Rectal smooth muscle tissue (tissue), 1 donor: Measurements from ENCODE around the gene WDR86.

ENCODE experiments used
- H3K27ac ChIP-seq: one replicate; pipeline ENCODE4 v1.7.0; 2013; ENCODE audit warnings: low read depth, low read length, inconsistent platforms
- H3K27me3 ChIP-seq: one replicate; pipeline ENCODE4 v1.7.0; 2013; ENCODE audit warnings: low read length; ENCODE audit not compliant: control insufficient read depth, insufficient read depth
- H3K36me3 ChIP-seq: one replicate; pipeline ENCODE4 v1.7.0; 2013; ENCODE audit warnings: low read length; ENCODE audit not compliant: control insufficient read depth, insufficient read depth
- H3K4me1 ChIP-seq: one replicate; pipeline ENCODE4 v1.7.0; 2013; ENCODE audit warnings: low read length; ENCODE audit not compliant: control insufficient read depth, insufficient read depth
- H3K4me3 ChIP-seq: one replicate; pipeline ENCODE4 v1.7.0; 2013; ENCODE audit warnings: low read length
- H3K9ac ChIP-seq: one replicate; pipeline ENCODE4 v1.7.0; 2013; ENCODE audit warnings: low read length

WDR86 gene

GRCh38 chr7:151380199-151381097 is 29.4 kb downstream of the WDR86 start:
- Histone ChIP-seq H3K36me3 (peaks cover 28% of the 10 kb centered on the region), H3K27me3 (peaks cover 14% of the 10 kb centered on the region), H3K9ac (no peak overlapping the region), H3K4me1 (no peaks in the 10 kb centered on the region), H3K27ac (no peak overlapping the region), H3K4me3 (no peak overlapping the region)

DNA sequence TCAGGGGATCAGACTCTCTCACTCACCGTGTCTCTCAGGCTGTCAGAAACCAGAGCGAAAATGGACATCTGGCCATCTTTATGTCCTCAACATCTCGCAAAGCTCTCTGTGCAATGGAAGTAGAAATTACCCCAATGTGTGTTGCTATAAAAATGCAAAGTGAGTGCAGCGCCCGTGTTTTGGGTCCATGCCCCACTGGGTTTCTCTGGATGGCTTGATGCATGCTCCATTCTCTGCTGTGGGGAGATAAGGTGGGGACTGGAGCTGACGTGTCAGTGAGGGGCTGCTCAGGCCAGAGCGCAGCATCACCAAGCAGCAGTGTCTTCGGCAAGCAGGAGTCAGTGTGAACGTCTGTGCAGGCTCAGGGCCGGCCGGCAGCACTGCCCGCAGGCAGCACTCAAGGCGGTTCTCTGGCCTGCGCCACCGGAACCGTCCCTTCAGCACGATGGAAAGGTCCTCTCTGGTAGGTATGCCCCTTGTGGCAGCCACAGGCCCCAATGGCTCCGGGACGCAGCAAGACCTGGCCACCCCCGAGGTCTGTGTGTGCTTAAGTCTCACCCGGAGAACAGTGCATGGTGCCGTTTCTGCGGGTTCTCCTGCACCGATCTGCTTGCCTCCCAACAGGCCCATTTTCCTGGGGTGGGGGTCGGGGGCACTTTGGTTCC is 30.2 kb downstream of the WDR86 start:
- no peak overlapping the region for H3K9ac ChIP-seq
- H3K4me3 ChIP-seq = no peak overlapping the region
- H3K27ac ChIP-seq = no peak overlapping the region
- peaks cover 30% of the 10 kb centered on the region for H3K36me3 ChIP-seq
- H3K4me1 ChIP-seq = no peaks in the 10 kb centered on the region
- H3K27me3 ChIP-seq = peaks cover 14% of the 10 kb centered on the region

DNA sequence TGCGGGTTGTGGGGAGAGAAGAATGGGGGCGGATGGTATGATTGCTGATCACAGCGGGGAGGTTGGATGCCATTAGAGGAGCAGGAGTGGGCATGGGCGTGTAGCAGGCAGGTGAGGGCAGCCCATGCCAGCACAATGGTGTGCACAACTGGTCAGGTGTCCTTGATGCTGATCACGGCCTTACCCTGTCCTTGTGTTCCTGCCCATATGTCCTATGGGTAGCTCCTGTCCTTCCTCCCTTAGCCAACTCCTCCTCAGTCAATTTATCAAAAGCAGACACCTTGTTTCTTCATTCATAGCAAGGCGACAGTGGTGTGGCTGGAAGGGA is 30.7 kb downstream of the WDR86 start:
- no peak overlapping the region for H3K4me3 ChIP-seq
- peaks cover 30% of the 10 kb centered on the region for H3K36me3 ChIP-seq
- H3K4me1 ChIP-seq = no peaks in the 10 kb centered on the region
- H3K9ac ChIP-seq = no peak overlapping the region
- H3K27ac ChIP-seq = no peak overlapping the region
- H3K27me3 ChIP-seq = peaks cover 14% of the 10 kb centered on the region

GRCh38 chr7:151378496-151379192 is 31.2 kb downstream of the WDR86 start:
- Histone ChIP-seq H3K4me1 (no peaks in the 10 kb centered on the region), H3K27ac (no peak overlapping the region), H3K27me3 (peaks cover 14% of the 10 kb centered on the region), H3K9ac (no peak overlapping the region), H3K36me3 (peaks cover 30% of the 10 kb centered on the region), H3K4me3 (no peak overlapping the region)

GRCh38 chr7:151378011-151378410 is 31.8 kb downstream of the WDR86 start:
- H3K27ac ChIP-seq = no peak overlapping the region
- peaks cover 30% of the 10 kb centered on the region for H3K36me3 ChIP-seq
- no peaks in the 10 kb centered on the region for H3K4me1 ChIP-seq
- H3K4me3 ChIP-seq = no peak overlapping the region
- H3K9ac ChIP-seq = no peak overlapping the region
- H3K27me3 ChIP-seq = peaks cover 14% of the 10 kb centered on the region

DNA sequence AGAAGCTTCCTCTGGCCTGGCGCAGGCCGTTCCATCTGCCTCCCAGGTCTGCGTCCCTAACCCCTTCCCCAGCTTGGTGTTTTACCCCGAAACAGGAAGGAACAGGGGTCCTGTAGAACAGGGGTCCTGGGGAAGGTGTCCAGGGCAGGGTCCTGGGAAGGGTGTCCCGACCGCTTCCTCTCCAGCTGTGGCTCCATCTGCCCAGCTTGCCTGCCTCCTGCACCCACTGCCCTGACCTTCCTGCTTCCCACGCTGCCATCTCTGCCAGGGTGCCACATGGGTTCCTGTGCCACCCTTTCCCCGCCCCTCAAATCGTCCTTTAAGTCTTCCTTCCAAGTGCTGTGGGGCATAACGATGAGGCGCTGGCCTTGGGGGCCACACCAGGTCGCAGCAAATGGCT is 32.4 kb downstream of the WDR86 start:
- Histone ChIP-seq H3K4me1 (no peaks in the 10 kb centered on the region), H3K36me3 (peaks cover 30% of the 10 kb centered on the region), H3K27ac (no peak overlapping the region)

GRCh38 chr7:151376218-151376902 is 33.5 kb downstream of the WDR86 start:
- Histone ChIP-seq H3K9ac (no peak overlapping the region), H3K4me3 (no peak overlapping the region), H3K27me3 (no peaks in the 10 kb centered on the region), H3K27ac (no peak overlapping the region), H3K36me3 (peaks cover 30% of the 10 kb centered on the region), H3K4me1 (no peaks in the 10 kb centered on the region)

More for the DNA sequence above, 32.4 kb downstream of the WDR86 start:
- Histone ChIP-seq H3K27me3 (peaks cover 10% of the 10 kb centered on the region), H3K9ac (no peak overlapping the region), H3K4me3 (no peak overlapping the region)

DNA sequence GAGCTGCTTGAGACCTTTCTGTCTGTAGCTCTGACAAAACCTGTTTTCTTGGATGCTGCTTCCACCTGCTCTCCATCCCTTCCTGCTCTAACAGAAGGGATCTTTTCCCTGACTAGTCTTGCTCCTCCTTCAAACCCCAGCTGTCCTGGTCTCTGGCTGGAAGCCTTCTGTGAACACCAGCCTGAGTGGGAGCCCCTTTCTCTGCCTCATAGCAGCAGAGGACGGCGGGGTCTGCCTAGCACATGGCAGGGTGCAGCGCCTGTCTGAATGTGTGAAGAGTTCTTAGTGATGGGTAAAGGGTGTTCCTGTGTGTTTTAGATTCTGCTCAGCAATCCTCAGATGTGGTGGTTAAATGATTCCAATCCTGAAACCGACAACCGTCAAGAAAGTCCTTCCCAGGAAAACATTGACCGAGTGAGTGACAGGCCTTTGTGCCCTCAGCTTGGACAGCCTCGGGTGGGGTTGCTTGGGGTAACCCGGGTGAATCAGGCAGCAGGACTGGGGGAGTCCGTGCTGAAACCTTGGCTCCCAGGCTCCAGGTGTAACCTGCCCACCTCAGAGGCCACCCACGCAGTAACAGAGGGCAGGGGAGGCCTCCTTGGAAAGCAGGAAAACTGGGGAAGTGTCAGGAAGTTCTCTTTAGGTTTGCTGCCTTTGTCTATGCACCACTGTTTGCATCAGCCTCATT is 34.2 kb downstream of the WDR86 start:
- Histone ChIP-seq H3K4me3 (no peak overlapping the region), H3K27me3 (no peaks in the 10 kb centered on the region), H3K9ac (no peak overlapping the region), H3K27ac (no peak overlapping the region), H3K36me3 (peaks cover 30% of the 10 kb centered on the region), H3K4me1 (no peaks in the 10 kb centered on the region)

- no peaks in the 10 kb centered on the region for H3K4me1 ChIP-seq
- H3K36me3 ChIP-seq = peaks cover 31% of the 10 kb centered on the region
- no peak overlapping the region for H3K9ac ChIP-seq
- no peak overlapping the region for H3K27ac ChIP-seq
- H3K27me3 ChIP-seq = no peaks in the 10 kb centered on the region
- no peak overlapping the region for H3K4me3 ChIP-seq
Measured at GRCh38 chr7:151374726-151375125, 35.1 kb downstream of the WDR86 start.

DNA sequence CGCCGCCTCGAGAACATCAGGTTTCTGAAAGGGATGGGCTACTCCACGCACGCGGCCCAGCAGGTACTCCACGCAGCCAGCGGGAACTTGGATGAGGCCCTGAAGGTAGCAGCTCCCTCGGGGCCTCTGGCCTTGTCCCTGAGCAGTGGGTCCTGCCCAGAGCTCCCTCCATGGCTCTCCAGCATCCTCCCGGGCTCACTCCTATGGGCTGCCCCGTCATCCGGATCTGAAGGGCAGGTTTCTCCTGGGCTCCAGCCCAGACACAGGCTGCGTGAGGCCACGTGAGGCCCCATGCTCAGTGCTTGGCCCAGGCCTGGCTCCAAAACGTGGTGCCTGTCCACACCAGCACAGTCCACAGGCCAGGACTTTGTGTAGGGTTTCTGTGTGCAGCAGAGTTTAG is 35.7 kb downstream of the WDR86 start:
- no peaks in the 10 kb centered on the region for H3K4me1 ChIP-seq
- no peak overlapping the region for H3K27ac ChIP-seq
- H3K27me3 ChIP-seq = no peaks in the 10 kb centered on the region
- peaks cover 26% of the 10 kb centered on the region for H3K36me3 ChIP-seq
- H3K9ac ChIP-seq = no peak overlapping the region
- no peak overlapping the region for H3K4me3 ChIP-seq

DNA sequence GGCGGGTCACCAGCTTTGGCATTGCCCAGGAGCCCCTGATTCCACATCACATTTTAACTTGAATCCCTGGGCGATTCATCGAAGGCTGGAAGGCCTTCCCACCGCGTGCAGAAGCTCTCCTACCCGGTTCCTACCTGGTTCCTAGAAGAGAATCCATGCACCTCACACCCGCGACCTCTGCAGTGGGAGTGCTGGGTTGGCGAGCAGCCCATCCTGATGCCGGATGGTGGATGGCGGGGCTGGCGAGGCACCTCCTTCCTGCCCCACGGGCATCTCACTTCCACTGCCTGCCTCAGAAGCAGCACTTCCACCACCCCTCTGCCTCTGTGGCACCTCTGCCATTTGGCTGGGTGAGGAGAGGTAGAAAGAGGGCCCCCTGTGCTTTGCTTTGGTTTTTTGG is 36.2 kb downstream of the WDR86 start:
- Histone ChIP-seq H3K36me3 (peaks cover 24% of the 10 kb centered on the region), H3K4me3 (no peak overlapping the region), H3K27ac (no peak overlapping the region)

More for the DNA sequence above, 36.2 kb downstream of the WDR86 start:
- Histone ChIP-seq H3K27me3 (no peaks in the 10 kb centered on the region), H3K9ac (no peak overlapping the region), H3K4me1 (no peaks in the 10 kb centered on the region)
